Neural crest cell (in vitro differentiated cells): ENCODE data around the gene DSG2. TPM values are rescaled to one million over a fixed set of nuclear protein-coding genes. Genes with fewer than 3 reads are reported as not detected.

Experiments
- DNase-seq: peaks from one replicate; pipeline ENCODE4 v3.0.0; 2021; ENCODE audit warnings: low read depth, mixed read lengths, low spot score
- H3K27ac Mint-ChIP-seq: one replicate; pipeline ENCODE4 v1.8.0; 2021; ENCODE audit warnings: mild to moderate bottlenecking, mixed read lengths; ENCODE audit not compliant: unreplicated experiment
- H3K27me3 Mint-ChIP-seq: 2 replicates; pipeline ENCODE4 v1.8.0; 2021; ENCODE audit warnings: low read depth, mild to moderate bottlenecking, mixed read lengths
- H3K36me3 Mint-ChIP-seq: 2 replicates; pipeline ENCODE4 v1.8.0; 2021; ENCODE audit warnings: low read depth, mild to moderate bottlenecking, mixed read lengths
- H3K4me1 Mint-ChIP-seq: 2 replicates; pipeline ENCODE4 v1.8.0; 2021; ENCODE audit warnings: mixed read lengths
- H3K4me3 Mint-ChIP-seq: one replicate; pipeline ENCODE4 v1.8.0; 2021; ENCODE audit warnings: mild to moderate bottlenecking, mixed read lengths
- H3K9me3 Mint-ChIP-seq: 2 replicates; pipeline ENCODE4 v1.8.0; 2021; ENCODE audit warnings: mixed read lengths
- CTCF ChIP-seq: fragments of 200-600 bp; sonication (generic); conservative IDR thresholded peaks from 2 replicates; pipeline ENCODE4 v1.5.0; 2021; ENCODE audit warnings: antibody characterized with exemption, mild to moderate bottlenecking
- total RNA-seq: library from RNA; stranded (reverse); gene quantifications from 2 replicates; pipeline ENCODE4 v1.2.1, GENCODE V29; 2021

DSG2 gene
- total RNA-seq, 1 donor from 2014 or later, result 18.4 TPM

GRCh38 chr18:31513189-31513935 is 15.4 kb downstream of the DSG2 start:
- Mint-ChIP-seq H3K4me3 (no peak overlapping the region), H3K9me3 (no peaks in the 10 kb centered on the region), H3K36me3 (no peaks in the 10 kb centered on the region), H3K27ac (no peak overlapping the region), H3K27me3 (no peaks in the 10 kb centered on the region), H3K4me1 (peaks cover 38% of the 10 kb centered on the region)
- DNase-seq, result no peak
- no peak for TF ChIP-seq CTCF

GRCh38 chr18:31516437-31516836 is 18.5 kb downstream of the DSG2 start:
- no peaks in the 10 kb centered on the region for H3K27me3 Mint-ChIP-seq
- H3K4me3 Mint-ChIP-seq, result no peak overlapping the region
- peaks cover 3% of the 10 kb centered on the region for H3K36me3 Mint-ChIP-seq
- DNase-seq, result no peak
- H3K27ac Mint-ChIP-seq, result no peak overlapping the region
- TF ChIP-seq CTCF, result no peak
- H3K4me1 Mint-ChIP-seq, result peaks cover 19% of the 10 kb centered on the region
- no peaks in the 10 kb centered on the region for H3K9me3 Mint-ChIP-seq

- no peaks in the 10 kb centered on the region for H3K27me3 Mint-ChIP-seq
- no peaks in the 10 kb centered on the region for H3K9me3 Mint-ChIP-seq
- no peak overlapping the region for H3K27ac Mint-ChIP-seq
- DNase-seq, result no peak
- H3K4me3 Mint-ChIP-seq, result no peak overlapping the region
- peaks cover 3% of the 10 kb centered on the region for H3K36me3 Mint-ChIP-seq
- no peaks in the 10 kb centered on the region for H3K4me1 Mint-ChIP-seq
- no peak for TF ChIP-seq CTCF
Measured at GRCh38 chr18:31526374-31526773, 28.4 kb downstream of the DSG2 start.

GRCh38 chr18:31533236-31533635 is 35.3 kb downstream of the DSG2 start:
- no peaks in the 10 kb centered on the region for H3K27me3 Mint-ChIP-seq
- no peak for DNase-seq
- H3K27ac Mint-ChIP-seq, result no peak overlapping the region
- H3K4me1 Mint-ChIP-seq, result no peaks in the 10 kb centered on the region
- H3K36me3 Mint-ChIP-seq, result peaks cover 3% of the 10 kb centered on the region
- H3K4me3 Mint-ChIP-seq, result no peak overlapping the region
- TF ChIP-seq CTCF, result no peak
- no peaks in the 10 kb centered on the region for H3K9me3 Mint-ChIP-seq

- Mint-ChIP-seq H3K27me3 (no peaks in the 10 kb centered on the region), H3K4me1 (peaks cover 5% of the 10 kb centered on the region), H3K27ac (no peak overlapping the region), H3K9me3 (peaks cover 3% of the 10 kb centered on the region), H3K4me3 (no peak overlapping the region), H3K36me3 (peaks cover 27% of the 10 kb centered on the region)
- no peak for TF ChIP-seq CTCF
- no peak for DNase-seq
Measured at GRCh38 chr18:31538837-31539236, 40.9 kb downstream of the DSG2 start.
